ENCODE data around the gene C10orf62. TPM values are rescaled to one million over a fixed set of nuclear protein-coding genes. Genes with fewer than 3 reads are reported as not detected.

Gene C10orf62
- total and polyA plus RNA-seq, 8 donors, result 0.12 to 1.9 (median 0.61) TPM

- intact Hi-C loops (cut with DNase I), result no loop called here
- no peaks in the 10 kb centered on the region for H3K27me3 ChIP-seq
- no peak overlapping the region for H3K27ac ChIP-seq
- no peaks in the 10 kb centered on the region for H3K36me3 ChIP-seq
- TF ChIP-seq CTCF (IDR thresholded peaks at IDR 0.05), result no peak
- 87 to 97% methylated on average over 2 of the region's 2 CpGs for WGBS, 2 donors
- H3K9me3 ChIP-seq, result no peaks in the 10 kb centered on the region
- no peak for ATAC-seq
- no peaks in the 10 kb centered on the region for H3K4me1 ChIP-seq
- no peak overlapping the region for H3K4me3 ChIP-seq
- no peak for DNase-seq
- FAIRE-seq, result no peak
These were observed 2.3 kb upstream of the C10orf62 start for GRCh38 chr10:97587183-97587582.

- intact Hi-C loops (cut with DNase I), result no loop called here
- WGBS, 2 donors, result 76 to 78% methylated on average over 15 of the region's 15 CpGs
- no peak for ATAC-seq
- no peaks in the 10 kb centered on the region for H3K4me1 ChIP-seq
- no peak for TF ChIP-seq CTCF (IDR thresholded peaks at IDR 0.05)
- no peak for FAIRE-seq
- no peaks in the 10 kb centered on the region for H3K36me3 ChIP-seq
- DNase-seq, result no peak
- H3K27ac ChIP-seq, result peak overlapping the region in 1 of 4 donors; percentile 17
- no peaks in the 10 kb centered on the region for H3K27me3 ChIP-seq
- no peak overlapping the region for H3K4me3 ChIP-seq
- no peaks in the 10 kb centered on the region for H3K9me3 ChIP-seq
These were observed 694 bp downstream of the C10orf62 start for GRCh38 chr10:97590082-97590747.

- DNase-seq (no peak), ATAC-seq (no peak), FAIRE-seq (no peak)
- Histone ChIP-seq H3K4me1 (no peaks in the 10 kb centered on the region), H3K9me3 (no peaks in the 10 kb centered on the region), H3K27ac (no peak overlapping the region), H3K4me3 (no peak overlapping the region), H3K36me3 (no peaks in the 10 kb centered on the region), H3K27me3 (no peaks in the 10 kb centered on the region)
- intact Hi-C loops (cut with DNase I), result no loop called here
- no peak for TF ChIP-seq CTCF (IDR thresholded peaks at IDR 0.05)
- WGBS, 2 donors, result 54 to 58% methylated on average over 5 of the region's 5 CpGs
These were observed 1.4 kb downstream of the C10orf62 start for GRCh38 chr10:97590748-97591495.

- Histone ChIP-seq H3K27me3 (no peaks in the 10 kb centered on the region), H3K4me1 (peaks cover 0 to 3% (median 0%) of the 10 kb centered on the region in 3 donors), H3K36me3 (no peaks in the 10 kb centered on the region), H3K9me3 (no peaks in the 10 kb centered on the region), H3K27ac (peak overlapping the region in 3 of 4 donors; percentile 14 to 33 (median 22)), H3K4me3 (no peak overlapping the region)
- no peak for DNase-seq
- intact Hi-C loops (cut with DNase I), result no loop called here
- ATAC-seq, result peak in 2 of 4 donors; percentile 16 to 26
- TF ChIP-seq CTCF (IDR thresholded peaks at IDR 0.05), result no peak
- 64 to 67% methylated on average over 4 of the region's 4 CpGs for WGBS, 2 donors
- FAIRE-seq, result no peak
These were observed 3.9 kb downstream of the C10orf62 start for GRCh38 chr10:97593421-97593820.

Data from pancreas (tissue), 10 donors.